ENCODE measurements around the gene TXNDC17.
"Not testable (repeated sequence)": the region's sequence is repeated elsewhere in the genome, so short reads cannot be mapped to it uniquely, and the experiment has no call there.

Gene TXNDC17

GRCh38 chr17:6686026-6686425 is 45.2 kb downstream of the TXNDC17 start:
- DNase-seq = no peak

GRCh38 chr17:6688944-6689343 is 48.1 kb downstream of the TXNDC17 start:
- DNase-seq = no peak

GRCh38 chr17:6690641-6691040 is 49.8 kb downstream of the TXNDC17 start:
- no peak for DNase-seq

- DNase-seq = no peak
Measured at GRCh38 chr17:6691546-6691945, 50.7 kb downstream of the TXNDC17 start.

GRCh38 chr17:6691958-6692357 is 51.1 kb downstream of the TXNDC17 start:
- DNase-seq = not testable (repeated sequence)

All from NCI-H2107 (cell line).